HepG2 (cell line): ENCODE data around the gene FBXW12. TPM values are rescaled to one million over a fixed set of nuclear protein-coding genes. Genes with fewer than 3 reads are reported as not detected.

Experiments
- HDAC6 ChIP-seq: fragments of 200-600 bp; sonication (generic); IDR thresholded peaks from 2 replicates; pipeline ENCODE4 v1.7.0; 2017; ENCODE audit warnings: mild to moderate bottlenecking, antibody characterized with exemption, low read length, low read depth
- PHF20 ChIP-seq: sonication (generic); formaldehyde crosslinking; IDR thresholded peaks from 2 replicates; pipeline ENCODE4 v1.5.0; 2020; ENCODE audit warnings: mild to moderate bottlenecking, missing genetic modification reagents
- POLR2A ChIP-seq, 2 experiments: IDR thresholded peaks; 2 replicates each; pipeline ENCODE4 v1.6.1; 2011; ENCODE audit warnings: low read depth in 2 of 2, low read length in 2 of 2, mild to moderate bottlenecking in 1 of 2, moderate library complexity in 1 of 2; ENCODE audit not compliant: insufficient read depth in 1 of 2
- STAT5B ChIP-seq: sonication (generic); formaldehyde crosslinking; IDR thresholded peaks from 2 replicates; pipeline ENCODE4 v1.4.0; 2020; ENCODE audit warnings: missing genetic modification reagents
- TBL1XR1 ChIP-seq: fragments of 150-350 bp; IDR thresholded peaks from 2 replicates; pipeline ENCODE4 v1.6.1; 2014; ENCODE audit warnings: borderline replicate concordance, low read length; ENCODE audit not compliant: partially characterized antibody
- ZNF331 ChIP-seq: sonication (generic); formaldehyde crosslinking; IDR thresholded peaks from 2 replicates; pipeline ENCODE4 v1.4.0; 2020; ENCODE audit warnings: missing genetic modification reagents
- ZNF775 ChIP-seq: sonication (generic); formaldehyde crosslinking; IDR thresholded peaks from 2 replicates; pipeline ENCODE4 v1.4.0; 2020; ENCODE audit warnings: missing genetic modification reagents, mild to moderate bottlenecking, moderate library complexity, borderline replicate concordance
- ZNF777 ChIP-seq: sonication (generic); formaldehyde crosslinking; IDR thresholded peaks from 2 replicates; pipeline ENCODE4 v1.4.0; 2020; ENCODE audit warnings: missing genetic modification reagents
- polyA plus RNA-seq, 8 experiments: library from polyadenylated mRNA; depleted of rRNA in 3 of 8; stranded (reverse) in 7 of 8; unstranded in 1 of 8; fragments of >200 nt; fragmentation: Illumina TruSeq in 4 of 8; extraction: Trizol in 4 of 8; gene quantifications; 2 replicates each; pipeline versions ENCODE4 v1.2.1 to v1.2.3, GENCODE V29; 2011 to 2016; ENCODE audit warnings: low read depth in 4 of 8, missing spikeins in 1 of 8, mixed read lengths in 1 of 8; ENCODE audit not compliant: insufficient read depth in 1 of 8
- total RNA-seq, 5 experiments: library from RNA; depleted of rRNA; stranded (reverse); fragments of >200 nt; fragmentation: Illumina TruSeq; extraction: Trizol; gene quantifications; 2 replicates each; pipeline ENCODE4 v1.2.3, GENCODE V29; 2016; ENCODE audit warnings: low read depth in 1 of 5
- TF ChIP-seq, protein P1 (sequence below): sonication (generic); formaldehyde crosslinking; IDR thresholded peaks from 2 replicates; pipeline ENCODE4 v1.4.0; 2020; ENCODE audit warnings: mild to moderate bottlenecking, low read depth, missing genetic modification reagents
- TF ChIP-seq, protein P2 (sequence below): sonication (generic); formaldehyde crosslinking; IDR thresholded peaks from 2 replicates; pipeline ENCODE4 v1.8.1; 2023; ENCODE audit warnings: mild to moderate bottlenecking, moderate library complexity, missing genetic modification reagents
- TF ChIP-seq, protein P3 (sequence below): sonication (generic); formaldehyde crosslinking; IDR thresholded peaks from 2 replicates; pipeline ENCODE4 v1.8.1; 2022; ENCODE audit warnings: mild to moderate bottlenecking, missing genetic modification reagents
- TF ChIP-seq, protein P4 (sequence below): sonication (generic); formaldehyde crosslinking; IDR thresholded peaks from 2 replicates; pipeline ENCODE4 v1.8.1; 2023; ENCODE audit warnings: missing genetic modification reagents, inconsistent platforms, borderline replicate concordance
- TF ChIP-seq, protein P5 (sequence below): sonication (generic); formaldehyde crosslinking; IDR thresholded peaks from 2 replicates; pipeline ENCODE4 v1.8.0; 2022; ENCODE audit warnings: mild to moderate bottlenecking, missing genetic modification reagents, borderline replicate concordance
- TF ChIP-seq, protein P6 (sequence below): sonication (generic); formaldehyde crosslinking; IDR thresholded peaks from 2 replicates; pipeline ENCODE4 v1.5.0; 2020; ENCODE audit warnings: mild to moderate bottlenecking, missing genetic modification reagents
- TF ChIP-seq, protein P7 (sequence below): IDR thresholded peaks from 2 replicates; pipeline ENCODE4 v1.6.1; 2016; ENCODE audit warnings: low read depth, control low read depth

The FBXW12 gene
- total and polyA plus RNA-seq, 2 of the 13 experiments (the other 11 are each of a cell fraction or from before 2014, with no cell fraction given) = not detected

DNA sequence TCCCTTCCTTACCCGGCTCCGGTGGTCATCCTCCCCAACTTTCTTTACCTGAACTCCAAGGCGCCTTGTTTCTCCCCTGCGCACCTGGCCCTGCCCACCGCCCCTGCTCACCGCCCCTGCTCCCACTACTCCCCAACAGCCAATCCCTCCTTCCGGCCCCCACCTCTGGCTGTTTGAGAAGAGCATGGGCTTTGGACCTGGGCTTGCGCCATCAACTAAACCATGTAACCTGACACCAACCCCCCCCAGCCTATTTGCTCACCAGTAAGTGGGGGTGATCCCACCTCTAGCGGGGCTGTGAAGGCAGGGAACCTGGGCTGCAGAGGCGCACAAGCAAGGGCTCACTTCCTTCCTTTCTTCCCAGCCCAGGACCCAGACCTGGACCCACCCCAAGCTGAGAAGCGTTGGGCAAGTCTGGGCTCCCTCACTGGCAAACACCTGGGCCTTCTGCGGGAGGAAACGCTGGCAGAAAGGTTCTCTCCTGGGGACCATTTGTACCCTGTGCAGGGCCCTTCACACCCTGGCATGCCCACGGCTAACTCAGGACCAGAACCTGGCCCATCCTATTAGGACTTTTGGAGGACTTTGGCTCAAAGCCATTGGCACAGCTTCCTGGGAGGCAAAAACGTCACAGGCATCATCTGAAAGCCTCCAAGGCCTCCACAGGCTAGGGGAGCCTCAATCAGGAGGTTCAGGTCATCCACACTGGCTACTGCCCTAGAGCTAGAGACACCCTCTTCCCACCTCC lies 58.1 kb downstream of the FBXW12 start, which contains the start of gene PLXNB1 (continued):
- TF ChIP-seq PHF20 (CRISPR knock-in tag) (peak; percentile 64), HDAC6 (no peak), ZNF775 (CRISPR knock-in tag) (no peak), ZNF777 (peak; percentile 47), TBL1XR1 (peak; percentile 80), STAT5B (CRISPR knock-in tag) (no peak), ZNF331 (CRISPR knock-in tag) (peak; percentile 81), POLR2A (IDR thresholded peaks at IDR 0.05; ENCODE audit: insufficient read depth in 1 of 2, low read depth in 2 of 2, low read length in 2 of 2) (peak in 1 of 2 experiments; percentile 51; a peak in 2 of 4 replicates)
- TF ChIP-seq, protein P1, sequence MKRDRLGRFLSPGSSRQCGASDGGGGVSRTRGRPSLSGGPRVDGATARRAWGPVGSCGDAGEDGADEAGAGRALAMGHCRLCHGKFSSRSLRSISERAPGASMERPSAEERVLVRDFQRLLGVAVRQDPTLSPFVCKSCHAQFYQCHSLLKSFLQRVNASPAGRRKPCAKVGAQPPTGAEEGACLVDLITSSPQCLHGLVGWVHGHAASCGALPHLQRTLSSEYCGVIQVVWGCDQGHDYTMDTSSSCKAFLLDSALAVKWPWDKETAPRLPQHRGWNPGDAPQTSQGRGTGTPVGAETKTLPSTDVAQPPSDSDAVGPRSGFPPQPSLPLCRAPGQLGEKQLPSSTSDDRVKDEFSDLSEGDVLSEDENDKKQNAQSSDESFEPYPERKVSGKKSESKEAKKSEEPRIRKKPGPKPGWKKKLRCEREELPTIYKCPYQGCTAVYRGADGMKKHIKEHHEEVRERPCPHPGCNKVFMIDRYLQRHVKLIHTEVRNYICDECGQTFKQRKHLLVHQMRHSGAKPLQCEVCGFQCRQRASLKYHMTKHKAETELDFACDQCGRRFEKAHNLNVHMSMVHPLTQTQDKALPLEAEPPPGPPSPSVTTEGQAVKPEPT (CRISPR knock-in tag) = peak; percentile 86
- TF ChIP-seq, protein P2, sequence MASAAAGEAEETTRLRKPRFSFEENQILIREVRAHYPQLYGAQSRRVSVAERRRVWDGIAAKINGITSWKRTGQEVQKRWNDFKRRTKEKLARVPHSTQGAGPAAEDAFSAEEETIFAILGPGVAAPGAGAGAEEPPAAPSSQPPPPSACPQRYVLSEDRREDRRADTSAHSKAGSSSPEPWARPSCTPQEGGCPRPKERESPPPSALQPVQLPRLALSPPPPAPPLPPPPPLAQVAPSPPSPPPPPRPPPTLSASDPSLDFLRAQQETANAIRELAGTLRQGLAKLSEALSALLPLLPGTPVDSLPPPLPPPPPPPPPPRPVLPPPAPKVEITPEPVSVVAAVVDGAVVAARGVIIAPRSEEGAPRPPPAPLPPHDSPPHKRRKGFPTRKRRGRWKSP (CRISPR knock-in tag) = peak; percentile 70
- TF ChIP-seq, protein P3, sequence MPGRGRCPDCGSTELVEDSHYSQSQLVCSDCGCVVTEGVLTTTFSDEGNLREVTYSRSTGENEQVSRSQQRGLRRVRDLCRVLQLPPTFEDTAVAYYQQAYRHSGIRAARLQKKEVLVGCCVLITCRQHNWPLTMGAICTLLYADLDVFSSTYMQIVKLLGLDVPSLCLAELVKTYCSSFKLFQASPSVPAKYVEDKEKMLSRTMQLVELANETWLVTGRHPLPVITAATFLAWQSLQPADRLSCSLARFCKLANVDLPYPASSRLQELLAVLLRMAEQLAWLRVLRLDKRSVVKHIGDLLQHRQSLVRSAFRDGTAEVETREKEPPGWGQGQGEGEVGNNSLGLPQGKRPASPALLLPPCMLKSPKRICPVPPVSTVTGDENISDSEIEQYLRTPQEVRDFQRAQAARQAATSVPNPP (CRISPR knock-in tag) = peak; percentile 59; the same call in 1 of the 2 replicates
- TF ChIP-seq, protein P4, sequence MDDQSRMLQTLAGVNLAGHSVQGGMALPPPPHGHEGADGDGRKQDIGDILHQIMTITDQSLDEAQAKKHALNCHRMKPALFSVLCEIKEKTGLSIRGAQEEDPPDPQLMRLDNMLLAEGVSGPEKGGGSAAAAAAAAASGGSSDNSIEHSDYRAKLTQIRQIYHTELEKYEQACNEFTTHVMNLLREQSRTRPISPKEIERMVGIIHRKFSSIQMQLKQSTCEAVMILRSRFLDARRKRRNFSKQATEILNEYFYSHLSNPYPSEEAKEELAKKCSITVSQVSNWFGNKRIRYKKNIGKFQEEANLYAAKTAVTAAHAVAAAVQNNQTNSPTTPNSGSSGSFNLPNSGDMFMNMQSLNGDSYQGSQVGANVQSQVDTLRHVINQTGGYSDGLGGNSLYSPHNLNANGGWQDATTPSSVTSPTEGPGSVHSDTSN = no peak
- TF ChIP-seq, protein P5, sequence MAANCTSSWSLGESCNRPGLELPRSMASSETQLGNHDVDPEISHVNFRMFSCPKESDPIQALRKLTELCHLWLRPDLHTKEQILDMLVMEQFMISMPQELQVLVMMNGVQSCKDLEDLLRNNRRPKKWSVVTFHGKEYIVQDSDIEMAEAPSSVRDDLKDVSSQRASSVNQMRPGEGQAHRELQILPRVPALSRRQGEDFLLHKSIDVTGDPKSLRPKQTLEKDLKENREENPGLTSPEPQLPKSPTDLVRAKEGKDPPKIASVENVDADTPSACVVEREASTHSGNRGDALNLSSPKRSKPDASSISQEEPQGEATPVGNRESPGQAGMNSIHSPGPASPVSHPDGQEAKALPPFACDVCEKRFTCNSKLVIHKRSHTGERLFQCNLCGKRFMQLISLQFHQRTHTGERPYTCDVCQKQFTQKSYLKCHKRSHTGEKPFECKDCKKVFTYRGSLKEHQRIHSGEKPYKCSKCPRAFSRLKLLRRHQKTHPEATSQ (CRISPR knock-in tag) = peak; percentile 39; the same call in 1 of the 2 replicates
- TF ChIP-seq, protein P6, sequence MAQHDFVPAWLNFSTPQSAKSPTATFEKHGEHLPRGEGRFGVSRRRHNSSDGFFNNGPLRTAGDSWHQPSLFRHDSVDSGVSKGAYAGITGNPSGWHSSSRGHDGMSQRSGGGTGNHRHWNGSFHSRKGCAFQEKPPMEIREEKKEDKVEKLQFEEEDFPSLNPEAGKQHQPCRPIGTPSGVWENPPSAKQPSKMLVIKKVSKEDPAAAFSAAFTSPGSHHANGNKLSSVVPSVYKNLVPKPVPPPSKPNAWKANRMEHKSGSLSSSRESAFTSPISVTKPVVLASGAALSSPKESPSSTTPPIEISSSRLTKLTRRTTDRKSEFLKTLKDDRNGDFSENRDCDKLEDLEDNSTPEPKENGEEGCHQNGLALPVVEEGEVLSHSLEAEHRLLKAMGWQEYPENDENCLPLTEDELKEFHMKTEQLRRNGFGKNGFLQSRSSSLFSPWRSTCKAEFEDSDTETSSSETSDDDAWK (CRISPR knock-in tag) = no peak
- TF ChIP-seq, protein P7, sequence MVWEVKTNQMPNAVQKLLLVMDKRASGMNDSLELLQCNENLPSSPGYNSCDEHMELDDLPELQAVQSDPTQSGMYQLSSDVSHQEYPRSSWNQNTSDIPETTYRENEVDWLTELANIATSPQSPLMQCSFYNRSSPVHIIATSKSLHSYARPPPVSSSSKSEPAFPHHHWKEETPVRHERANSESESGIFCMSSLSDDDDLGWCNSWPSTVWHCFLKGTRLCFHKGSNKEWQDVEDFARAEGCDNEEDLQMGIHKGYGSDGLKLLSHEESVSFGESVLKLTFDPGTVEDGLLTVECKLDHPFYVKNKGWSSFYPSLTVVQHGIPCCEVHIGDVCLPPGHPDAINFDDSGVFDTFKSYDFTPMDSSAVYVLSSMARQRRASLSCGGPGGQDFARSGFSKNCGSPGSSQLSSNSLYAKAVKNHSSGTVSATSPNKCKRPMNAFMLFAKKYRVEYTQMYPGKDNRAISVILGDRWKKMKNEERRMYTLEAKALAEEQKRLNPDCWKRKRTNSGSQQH (CRISPR knock-in tag) = no peak
